GM19025 (cell line): ENCODE data around the gene BRSK1.
"Not testable (repeated sequence)": the region's sequence is repeated elsewhere in the genome, so short reads cannot be mapped to it uniquely, and the experiment has no call there.

ENCODE experiments used
- ATAC-seq: cut with Tn5 transposase; IDR thresholded peaks from one replicate; pipeline ENCODE4 v1.9.1; 2021; ENCODE audit warnings: mild to moderate bottlenecking, low read depth, moderate library complexity; ENCODE audit not compliant: unreplicated experiment

The BRSK1 gene

DNA sequence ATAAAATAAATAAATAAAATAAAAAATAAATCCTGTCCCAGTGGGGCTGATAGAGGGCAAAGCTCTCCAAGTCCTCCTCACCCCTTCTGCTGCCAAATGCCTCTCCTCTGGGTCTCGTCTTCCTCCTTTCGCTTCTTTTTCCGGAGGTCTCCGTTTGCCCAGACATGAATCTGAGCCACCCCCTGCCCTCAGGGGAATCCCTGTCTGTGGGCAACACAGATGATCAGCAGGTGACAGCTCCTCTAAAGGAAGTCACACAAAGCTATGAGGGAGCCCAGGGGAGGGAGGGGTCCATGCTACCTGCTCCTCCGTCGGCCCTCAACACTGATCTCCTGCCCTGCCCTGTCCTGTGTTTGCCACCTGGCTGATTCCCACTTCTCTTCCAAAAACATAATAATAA lies 40.9 kb downstream of the BRSK1 start:
- no peak for ATAC-seq

DNA sequence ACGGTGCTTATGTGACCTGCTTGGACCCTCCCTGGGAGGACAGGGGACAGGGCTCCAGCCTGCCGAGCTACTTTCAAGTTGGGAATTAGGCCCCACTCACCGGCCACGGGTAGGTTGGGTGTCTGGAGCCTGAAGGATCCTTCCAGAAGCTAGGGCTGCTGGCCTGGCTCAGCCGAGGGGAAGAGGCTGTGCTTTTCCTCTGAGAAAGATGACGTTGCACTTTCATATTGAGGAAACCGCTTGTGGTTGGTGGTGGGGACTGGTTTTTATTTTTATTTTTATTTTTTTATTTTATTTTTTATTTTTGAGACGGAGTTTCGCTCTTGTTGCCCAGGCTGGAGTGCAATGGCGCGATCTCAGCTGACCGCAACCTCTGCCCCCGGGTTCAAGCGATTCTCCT lies 41.4 kb downstream of the BRSK1 start, which contains the start of gene TMEM150B:
Gene TMEM150B (minus strand): TSS at position 170 of the 400 bp plus-strand sequence. CDS start 4,305 bp downstream, outside the sequence.
- ATAC-seq, result no peak

DNA sequence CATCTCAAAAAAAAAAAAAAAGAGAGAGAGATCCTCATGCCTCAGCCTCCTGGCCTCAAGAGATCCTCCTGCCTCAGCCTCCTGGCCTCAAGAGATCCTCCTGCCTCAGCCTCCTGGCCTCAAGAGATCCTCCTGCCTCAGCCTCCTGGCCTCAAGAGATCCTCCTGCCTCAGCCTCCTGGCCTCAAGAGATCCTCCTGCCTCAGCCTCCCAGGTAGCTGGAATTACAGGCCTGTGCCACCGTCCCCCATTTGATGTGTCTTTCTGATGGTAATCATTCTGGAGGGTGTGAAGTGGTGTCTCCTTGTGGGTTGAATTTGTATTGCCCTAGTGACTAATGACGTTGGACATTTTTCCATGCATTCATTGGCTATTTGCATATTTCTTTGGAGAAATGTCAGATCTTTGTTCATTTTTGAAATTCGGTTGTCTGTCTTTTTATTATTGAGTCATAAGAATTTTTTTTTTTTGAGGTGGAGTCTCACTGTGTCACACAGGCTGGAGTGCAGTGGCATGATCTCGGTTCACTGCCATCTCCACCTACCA lies 45.0 kb downstream of the BRSK1 start:
- ATAC-seq, result not testable (repeated sequence)

DNA sequence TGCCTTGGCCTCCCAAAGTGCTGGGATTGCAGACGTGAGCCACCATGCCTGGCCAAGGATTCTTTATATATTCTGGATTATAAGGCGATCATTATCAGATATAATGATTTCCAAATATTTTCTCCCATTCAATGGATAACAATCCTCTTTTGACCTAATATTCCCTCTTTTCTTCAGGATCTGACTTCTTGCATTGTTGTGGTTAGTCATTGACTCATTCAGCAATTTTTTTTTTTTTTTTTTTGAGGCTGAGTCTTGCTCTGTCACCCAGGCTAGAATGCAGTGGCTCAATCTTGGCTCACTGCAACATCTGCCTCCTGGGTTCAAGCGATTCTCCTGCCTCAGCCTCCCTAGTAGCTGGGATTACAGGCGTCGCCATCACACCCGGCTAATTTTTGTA lies 46.0 kb downstream of the BRSK1 start:
- ATAC-seq, result not testable (repeated sequence)

DNA sequence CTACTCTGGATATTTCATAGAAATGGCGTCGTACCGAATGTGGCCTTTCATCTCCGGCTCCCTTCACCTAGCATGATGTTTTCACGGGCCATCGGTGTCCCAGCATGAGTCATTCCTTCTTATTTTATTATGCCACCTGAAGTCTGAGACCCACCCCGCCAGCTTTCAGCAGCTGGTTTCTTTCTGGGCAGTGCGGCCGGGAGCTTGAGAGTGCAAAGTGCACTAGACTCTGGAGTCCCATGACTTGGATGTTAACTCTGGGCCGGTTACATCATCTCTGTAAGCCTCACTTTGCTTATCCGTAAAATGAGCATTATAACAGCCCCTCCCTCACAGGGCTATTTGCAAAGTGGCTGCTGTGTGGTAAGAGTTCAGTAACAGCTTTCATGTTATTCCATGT lies 50.1 kb downstream of the BRSK1 start:
- no peak for ATAC-seq

DNA sequence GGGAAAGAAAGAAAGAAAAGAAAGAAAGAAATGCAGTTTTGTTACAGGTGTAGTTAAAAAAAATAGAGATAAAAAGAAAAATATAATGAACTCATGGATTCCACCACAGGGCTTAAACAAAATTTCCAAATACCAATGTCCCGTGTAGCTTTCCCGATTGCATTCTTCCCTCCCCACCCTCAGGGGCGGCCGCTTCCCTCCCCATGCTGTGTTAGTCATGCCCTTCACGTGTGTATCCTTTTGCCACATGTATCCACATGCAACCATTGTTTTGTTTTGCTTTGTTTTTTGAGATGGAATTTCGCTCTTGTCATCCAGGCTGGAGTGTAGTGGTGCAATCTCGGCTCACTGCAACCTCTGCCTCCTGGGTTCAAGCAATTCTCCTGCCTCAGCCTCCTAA lies 52.3 kb downstream of the BRSK1 start:
- ATAC-seq, result no peak

DNA sequence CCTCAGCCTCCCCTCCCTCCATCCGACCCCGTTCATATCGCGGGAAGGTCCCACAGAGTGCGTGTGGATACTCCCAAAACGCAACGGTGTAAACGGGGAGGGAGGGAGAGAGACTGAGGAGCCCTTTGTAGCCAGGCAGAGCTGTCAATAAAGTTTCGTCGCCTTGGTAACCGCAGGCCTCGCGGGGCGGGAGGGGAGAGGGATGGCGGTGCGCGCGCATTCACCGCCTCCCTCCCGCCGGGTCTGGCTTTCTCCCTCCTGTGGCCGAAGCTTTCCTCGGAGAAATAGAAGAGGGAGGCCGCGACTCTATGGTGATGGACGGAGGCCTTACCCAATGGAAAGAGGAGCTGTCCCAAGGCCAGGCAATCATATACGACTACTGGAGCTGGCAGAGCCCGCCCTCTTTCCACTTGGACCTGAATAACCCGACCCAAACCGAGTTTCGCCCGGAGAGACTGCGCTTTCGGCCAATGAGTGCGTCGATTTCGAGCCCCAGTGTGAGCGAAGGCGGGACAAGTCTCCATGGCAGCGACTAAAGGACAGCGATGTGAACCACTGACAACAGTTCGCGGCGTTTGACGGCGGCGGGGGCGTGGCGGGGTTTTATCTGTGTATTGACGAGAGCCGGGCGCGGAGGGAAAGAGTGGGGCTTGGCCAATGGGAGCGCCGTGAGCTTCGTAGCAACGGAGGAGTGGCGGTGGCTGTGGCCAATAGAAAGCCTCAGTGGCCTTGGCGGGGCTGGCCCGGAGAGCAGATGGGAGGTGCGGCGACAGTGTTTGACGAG lies 55.5 kb downstream of the BRSK1 start, which contains the start of gene KMT5C:
Gene KMT5C (plus strand): TSS at position 772 of the 784 bp plus-strand sequence. CDS start 2,061 bp downstream, outside the sequence.
- ATAC-seq, result peak; percentile 82

DNA sequence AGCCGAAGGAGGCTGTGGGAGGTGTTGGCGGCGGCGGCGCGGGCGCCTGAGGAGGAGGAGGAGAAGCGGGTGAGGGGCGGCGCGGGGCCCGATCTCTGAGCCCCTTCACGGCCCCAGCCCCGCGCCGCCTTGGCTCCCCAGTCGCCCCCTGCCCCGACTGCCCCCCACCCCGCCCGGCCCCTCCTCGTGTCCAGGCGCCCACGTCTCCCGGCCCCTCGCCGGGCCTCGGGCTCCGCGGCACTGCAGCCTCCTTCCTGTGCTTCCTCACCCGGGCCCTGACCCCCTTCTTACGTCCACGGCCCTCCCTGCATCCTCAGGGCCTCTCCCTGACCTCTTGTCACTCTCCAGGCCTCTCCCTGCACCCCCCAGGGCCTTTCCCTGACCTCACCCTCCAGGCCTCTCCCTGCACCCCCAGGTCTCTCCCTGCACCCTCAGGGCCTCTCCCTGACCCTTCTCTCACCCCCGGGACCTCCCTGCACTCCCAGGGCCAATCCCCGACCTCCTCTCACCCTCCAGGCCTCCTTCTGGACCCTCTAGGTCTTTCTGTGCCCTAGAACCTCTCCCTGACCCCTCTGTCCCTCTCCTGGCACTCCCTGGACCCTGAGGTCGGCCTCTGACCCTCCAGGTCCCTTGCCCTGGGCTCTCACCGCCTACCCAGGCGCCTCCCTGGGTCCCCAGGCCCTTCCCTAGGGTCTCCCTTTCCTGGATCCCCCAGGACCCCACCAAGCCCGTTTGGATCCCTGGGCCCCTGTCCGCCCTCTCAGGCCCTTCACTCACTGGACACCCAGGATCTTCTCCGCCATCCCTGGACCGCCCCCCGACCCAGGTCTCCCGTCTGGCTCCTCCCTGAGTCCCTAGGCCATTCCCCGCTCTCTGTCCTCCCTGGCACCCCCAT lies 56.3 kb downstream of the BRSK1 start:
- no peak for ATAC-seq

DNA sequence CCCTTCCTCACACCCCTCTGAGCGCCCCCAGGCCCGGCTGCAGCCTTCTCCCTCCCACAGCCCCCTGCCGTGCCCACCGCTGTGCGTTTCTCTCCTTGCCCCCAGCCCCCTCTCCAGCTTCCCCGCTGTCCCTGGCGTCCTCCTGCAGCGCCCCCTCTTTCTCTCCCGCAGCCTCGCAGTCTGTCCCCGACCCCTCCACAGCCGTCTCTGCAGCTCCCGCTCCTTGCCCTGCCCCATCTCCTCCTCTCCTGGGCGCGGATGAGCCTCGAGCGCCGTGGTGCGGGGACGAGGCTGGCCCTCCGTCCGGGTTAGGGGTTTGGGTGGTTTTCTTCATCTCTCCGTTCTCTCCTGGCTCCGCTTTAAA lies 57.0 kb downstream of the BRSK1 start:
- ATAC-seq, result no peak

DNA sequence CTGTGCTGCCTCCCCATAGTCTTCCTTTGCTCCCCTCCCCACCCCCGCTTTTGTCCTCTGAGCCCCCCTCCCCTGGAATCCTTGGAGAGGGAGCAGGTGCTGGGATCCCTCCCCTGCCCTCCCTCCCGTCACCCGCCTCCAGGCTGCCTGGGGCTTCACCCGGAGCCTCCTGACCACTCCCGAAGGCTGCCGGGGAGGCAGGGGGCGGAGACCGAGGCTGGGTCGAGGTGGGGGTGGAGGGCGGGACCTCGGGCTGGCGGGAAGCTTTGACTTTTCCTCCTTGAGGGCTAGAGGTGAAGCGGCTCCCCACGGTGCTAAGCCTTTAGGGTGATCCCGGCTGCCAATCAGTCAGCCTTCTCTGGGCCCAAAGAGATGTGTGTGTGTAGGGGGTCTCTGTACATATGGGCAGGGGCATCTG lies 57.4 kb downstream of the BRSK1 start:
- no peak for ATAC-seq

DNA sequence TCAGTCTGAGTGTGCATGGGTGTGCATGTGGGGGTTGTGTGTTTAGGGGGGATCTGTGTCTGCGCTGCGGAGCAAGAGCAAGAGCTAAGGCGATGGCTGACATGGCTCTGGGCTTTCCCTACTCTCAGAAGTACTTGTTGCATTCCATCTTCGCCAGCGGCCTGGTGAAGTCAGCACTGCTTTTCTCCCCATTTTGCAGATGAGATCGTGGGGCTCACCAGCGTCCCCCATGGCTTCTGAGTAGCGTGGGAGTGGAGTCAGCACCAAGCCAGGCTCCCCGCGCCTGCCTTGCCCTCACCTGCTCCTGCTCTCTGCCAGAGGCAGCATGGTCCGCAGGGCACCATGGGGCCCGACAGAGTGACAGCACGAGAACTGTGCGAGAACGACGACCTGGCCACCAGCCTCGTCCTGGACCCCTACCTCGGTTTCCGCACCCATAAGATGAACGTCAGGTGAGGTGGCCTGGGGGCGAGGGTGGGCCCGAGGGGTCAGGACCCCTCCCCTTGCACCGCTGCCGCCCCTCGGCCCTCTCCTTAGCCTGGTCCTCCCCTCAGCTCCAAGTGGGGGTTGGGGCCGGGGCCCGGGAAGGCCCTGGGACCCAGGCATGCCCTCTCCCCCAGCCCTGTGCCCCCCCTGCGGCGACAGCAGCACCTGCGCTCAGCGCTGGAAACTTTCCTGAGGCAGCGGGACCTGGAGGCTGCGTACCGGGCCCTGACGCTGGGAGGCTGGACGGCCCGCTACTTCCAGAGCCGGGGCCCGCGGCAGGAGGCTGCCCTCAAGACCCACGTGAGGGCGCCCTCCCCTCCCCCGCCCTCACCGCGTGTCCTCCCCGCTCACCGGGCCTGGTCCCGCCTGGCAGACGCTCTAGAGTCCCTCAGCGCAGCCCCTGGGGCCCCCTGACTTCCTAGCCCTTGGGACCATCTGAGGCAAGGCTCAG lies 58.1 kb downstream of the BRSK1 start:
- ATAC-seq, result no peak

DNA sequence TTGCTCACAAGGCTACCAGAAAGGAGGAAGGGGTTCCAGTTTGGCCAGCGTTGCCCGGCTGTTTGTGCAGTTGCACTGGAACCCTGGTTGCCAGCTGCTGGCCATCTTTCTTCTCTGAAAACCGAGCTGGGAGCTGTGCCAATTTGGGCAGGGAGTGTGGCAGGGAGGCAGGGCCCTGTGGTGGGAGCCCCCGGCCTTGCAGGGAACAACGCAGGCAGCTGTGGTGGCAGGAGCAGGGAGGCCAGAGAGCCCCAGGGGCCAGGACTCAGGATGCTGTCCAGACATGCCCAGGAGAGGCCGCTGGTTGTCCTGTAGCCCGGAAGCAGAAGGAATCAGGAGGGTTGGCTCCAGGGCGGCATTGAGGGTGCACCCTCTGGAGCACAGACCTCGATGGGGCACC lies 60.6 kb downstream of the BRSK1 start:
- ATAC-seq, result no peak

DNA sequence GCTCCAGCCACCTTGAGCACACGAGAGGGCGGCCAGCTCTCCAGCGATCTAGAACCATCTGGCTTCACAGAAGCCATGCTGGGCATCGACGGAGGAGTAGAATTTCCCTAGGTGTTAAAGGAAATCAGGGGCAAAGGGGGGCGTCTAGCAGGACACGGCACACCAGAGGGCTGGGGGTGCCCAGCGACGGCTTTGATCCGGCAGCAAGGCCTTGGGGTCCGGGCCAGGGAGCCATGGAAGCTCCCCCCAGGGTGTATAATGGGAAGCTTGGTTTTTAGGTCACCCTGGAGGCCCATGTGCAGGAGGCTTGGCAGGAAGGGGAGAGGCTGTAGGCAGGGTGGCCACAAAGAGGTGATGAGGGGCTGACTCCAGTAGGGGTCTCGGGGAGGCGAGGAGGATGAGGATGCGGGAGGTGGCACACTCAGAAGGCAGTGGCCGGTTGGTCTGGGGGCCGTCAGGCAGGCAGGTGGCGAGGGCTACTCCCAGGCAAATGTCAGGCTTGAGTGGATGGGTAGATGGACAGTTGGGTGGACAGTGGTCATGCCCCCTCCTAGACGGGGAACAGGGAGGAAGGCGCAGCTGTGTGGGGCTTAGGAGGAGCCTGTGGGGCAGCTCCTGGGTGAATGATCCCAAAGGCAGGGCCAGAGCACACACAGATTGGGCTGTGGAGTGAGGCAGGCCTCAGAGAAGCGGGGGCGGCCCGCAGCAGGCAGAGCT lies 61.5 kb downstream of the BRSK1 start:
- no peak for ATAC-seq

DNA sequence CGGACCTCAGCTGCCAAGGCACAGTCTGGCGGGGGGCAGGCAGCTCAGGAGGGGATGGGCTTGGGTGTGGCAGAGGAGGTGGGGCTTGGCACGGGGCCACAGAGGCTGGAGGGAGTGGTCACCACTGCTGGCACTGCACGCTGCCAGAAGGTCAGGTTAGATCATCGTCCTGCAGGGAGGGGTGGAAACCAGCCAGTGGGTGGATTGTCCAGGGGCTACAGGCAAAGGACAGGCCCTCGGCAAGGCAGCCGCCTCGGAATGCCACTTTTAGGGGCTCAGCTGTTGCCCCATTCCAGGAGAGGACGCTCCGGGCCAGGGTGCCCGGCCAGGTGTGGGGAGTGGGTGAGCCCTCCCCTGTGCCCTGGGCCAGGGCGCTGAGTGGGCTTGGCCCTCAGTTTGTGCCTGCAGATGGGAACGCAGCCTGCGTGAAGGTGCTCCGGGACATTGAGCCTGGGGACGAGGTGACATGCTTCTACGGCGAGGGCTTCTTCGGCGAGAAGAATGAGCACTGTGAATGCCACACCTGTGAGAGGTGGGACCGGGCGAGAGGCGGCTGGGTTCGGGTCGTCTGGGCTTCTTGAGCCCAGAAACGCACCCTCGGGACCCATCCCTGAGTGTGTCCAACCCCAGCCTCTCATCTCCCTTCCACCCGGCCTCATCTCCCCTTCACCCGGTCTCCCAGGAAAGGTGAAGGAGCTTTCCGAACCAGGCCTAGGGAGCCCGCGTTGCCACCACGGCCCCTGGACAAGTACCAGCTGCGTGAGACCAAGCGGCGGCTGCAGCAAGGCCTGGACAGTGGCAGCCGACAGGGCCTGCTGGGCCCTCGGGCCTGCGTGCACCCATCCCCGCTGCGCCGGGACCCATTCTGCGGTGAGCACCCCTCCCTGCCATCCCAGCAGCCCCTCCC lies 62.3 kb downstream of the BRSK1 start:
- ATAC-seq, result no peak

DNA sequence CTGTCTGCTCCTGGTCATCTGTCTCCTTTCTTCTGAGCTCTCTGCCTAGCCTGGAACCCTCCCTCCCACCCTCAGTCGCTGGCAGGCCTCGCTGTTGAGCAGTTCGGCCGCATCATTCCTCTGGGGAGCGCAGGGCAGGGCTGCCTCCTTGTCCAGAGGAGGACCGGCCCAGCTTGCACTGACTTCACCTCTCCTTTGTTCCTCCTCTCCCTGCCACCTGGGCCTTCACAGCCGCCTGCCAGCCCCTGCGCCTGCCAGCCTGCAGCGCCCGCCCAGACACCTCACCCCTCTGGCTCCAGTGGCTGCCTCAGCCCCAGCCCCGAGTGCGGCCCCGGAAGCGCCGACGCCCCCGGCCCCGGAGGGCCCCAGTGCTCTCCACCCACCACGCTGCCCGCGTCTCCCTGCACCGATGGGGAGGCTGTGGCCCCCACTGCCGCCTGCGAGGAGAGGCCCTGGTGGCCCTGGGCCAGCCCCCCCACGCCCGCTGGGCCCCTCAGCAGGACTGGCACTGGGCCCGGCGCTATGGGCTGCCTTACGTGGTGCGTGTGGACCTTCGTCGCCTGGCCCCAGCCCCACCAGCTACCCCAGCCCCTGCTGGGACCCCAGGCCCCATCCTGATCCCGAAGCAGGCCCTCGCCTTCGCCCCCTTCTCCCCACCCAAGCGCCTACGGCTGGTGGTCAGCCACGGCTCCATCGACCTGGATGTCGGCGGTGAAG lies 63.1 kb downstream of the BRSK1 start:
- no peak for ATAC-seq

DNA sequence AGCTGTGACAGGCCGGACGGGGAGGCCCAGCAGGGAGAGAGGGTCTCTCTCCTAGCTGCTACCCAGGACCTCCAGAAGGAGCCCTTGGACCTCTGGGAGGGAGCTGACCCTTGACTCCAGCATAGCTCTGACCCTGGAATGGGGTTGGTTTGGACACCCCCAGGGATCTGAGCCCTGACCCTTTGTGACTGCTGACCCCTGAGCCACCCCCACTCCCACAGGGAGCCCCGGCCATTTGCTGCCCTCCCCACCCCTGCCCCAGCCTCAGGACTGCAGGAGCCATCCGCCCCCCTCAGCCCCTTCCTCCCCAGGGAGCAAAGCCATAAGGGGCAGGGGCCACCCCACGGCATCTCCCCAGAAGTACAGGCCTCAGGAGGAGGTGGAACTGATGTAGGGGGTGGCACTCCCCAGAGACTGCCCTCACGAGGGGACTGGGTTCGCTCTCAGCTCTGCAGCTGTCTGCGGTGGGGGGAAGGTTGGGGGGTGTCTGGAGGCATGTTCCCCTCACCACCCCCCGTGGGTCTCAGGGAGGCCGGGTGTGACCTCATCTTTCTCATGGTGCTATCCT lies 63.7 kb downstream of the BRSK1 start:
- ATAC-seq, result no peak

DNA sequence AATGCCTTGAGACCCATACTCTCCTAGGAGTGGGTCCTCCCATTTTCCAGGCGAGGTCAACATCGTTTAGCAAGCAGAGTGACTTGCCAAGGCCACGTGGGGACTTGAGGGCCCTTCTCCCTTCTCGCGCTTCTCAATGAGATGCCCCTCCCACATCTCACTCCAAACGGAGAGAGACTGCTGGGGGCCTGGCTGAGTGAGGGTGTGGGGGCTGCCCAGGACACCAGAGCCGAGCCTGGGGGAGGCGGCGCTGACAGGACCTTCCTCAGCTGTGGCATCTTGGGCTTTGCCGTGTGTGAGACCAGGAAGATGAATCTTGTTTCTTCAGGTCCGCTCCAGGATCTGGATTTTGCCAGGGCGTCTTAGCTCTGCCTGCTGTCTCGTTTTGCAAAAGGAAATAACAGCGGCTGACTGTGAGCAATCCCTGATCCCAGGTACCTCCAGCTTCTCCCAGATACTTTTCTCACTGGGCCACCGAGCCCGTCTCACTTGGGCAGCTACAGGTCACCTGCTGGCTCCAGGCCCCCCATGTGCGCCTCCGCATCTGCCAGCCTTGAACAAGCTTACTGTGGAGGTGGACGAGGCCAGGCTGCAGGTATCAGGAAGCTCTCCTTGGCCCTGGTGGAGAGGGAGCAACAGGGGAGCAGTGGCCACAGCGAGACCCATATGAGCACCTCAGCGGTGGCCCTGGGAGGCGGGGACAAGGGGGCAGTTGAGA lies 64.7 kb downstream of the BRSK1 start:
- ATAC-seq, result no peak
